Epithelial cell of esophagus (primary cell): Measurements from ENCODE around the gene CDH16.
"Not testable (repeated sequence)": the region's sequence is repeated elsewhere in the genome, so short reads cannot be mapped to it uniquely, and the experiment has no call there.

Experiments
- DNase-seq: peaks from one replicate; pipeline ENCODE4 v3.0.0; 2010; ENCODE audit warnings: low read depth
- H3K4me3 ChIP-seq: 2 replicates; pipeline ENCODE4 v1.5.1; 2011; ENCODE audit warnings: mild to moderate bottlenecking, low read length, control low read depth
- TF ChIP-seq, protein P1 (sequence below): IDR thresholded peaks from 2 replicates; pipeline ENCODE4 v1.5.1; 2011; ENCODE audit warnings: low read depth, mild to moderate bottlenecking, low read length, control low read depth, inconsistent platforms; ENCODE audit not compliant: insufficient read depth; ENCODE audit errors: missing control alignments

The CDH16 gene

DNA sequence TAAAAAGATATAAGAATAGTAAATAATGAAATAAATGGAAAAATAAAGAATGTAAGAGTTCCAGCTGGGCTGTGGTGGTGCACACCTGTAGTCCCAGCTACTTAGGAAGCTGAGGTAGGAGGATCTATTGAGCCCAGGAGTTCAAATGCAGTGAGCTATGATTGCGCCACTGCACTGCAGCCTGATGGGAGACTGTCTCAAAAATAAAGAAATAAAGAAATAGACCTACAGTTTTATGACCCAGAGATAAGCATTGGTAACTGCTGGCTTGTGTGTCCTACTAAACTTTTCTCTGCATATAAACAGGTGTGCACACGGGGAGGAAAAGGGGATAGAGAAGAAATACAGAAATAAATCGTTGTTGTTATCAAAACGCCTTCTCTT, 46.1 kb downstream of the CDH16 start:
- TF ChIP-seq, protein P1, sequence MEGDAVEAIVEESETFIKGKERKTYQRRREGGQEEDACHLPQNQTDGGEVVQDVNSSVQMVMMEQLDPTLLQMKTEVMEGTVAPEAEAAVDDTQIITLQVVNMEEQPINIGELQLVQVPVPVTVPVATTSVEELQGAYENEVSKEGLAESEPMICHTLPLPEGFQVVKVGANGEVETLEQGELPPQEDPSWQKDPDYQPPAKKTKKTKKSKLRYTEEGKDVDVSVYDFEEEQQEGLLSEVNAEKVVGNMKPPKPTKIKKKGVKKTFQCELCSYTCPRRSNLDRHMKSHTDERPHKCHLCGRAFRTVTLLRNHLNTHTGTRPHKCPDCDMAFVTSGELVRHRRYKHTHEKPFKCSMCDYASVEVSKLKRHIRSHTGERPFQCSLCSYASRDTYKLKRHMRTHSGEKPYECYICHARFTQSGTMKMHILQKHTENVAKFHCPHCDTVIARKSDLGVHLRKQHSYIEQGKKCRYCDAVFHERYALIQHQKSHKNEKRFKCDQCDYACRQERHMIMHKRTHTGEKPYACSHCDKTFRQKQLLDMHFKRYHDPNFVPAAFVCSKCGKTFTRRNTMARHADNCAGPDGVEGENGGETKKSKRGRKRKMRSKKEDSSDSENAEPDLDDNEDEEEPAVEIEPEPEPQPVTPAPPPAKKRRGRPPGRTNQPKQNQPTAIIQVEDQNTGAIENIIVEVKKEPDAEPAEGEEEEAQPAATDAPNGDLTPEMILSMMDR, result no peak
- no peak overlapping the region for H3K4me3 ChIP-seq
- DNase-seq, result no peak

DNA sequence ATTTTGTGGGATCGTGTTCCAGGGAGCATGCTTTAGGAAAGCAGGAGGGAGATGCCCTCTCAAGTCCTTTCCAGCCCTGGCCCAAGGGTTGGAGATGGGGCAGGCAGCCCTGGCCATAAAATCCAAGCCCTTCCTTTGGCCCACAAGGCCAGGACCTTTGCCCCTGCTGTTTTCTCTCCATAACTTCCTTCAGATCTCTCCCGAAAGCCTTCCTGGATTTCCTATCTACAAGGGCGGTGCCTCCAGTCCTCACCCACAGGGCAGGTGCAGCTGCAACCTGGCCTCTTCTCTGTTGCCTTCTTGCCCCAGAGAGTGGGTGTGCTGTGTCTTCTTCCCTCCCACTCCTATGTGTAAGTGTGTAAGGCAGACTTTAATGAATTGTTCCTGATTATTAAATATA, 46.8 kb downstream of the CDH16 start:
- TF ChIP-seq, protein P1, result no peak
- no peak for DNase-seq
- H3K4me3 ChIP-seq, result no peak overlapping the region

DNA sequence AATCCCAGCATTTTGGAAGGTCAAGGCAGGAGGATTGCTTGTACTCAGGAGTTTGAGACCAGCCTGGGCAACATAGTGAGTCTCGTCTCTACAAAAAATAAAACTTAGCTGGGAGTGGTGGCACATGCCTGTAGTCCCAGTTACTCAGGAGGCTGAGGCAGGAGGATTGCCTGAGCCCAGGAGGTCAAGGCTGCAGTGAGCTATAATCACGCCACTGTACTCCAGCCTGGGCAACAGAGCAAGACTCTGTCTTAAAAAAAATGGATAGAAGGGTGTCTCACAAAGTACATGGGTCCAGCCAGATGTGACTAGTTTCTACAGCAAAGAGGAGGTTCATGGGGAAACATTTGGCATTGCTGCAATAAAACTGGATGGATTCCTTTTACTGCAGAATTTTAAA, 47.3 kb downstream of the CDH16 start:
- not testable (repeated sequence) for DNase-seq, H3K4me3 ChIP-seq

DNA sequence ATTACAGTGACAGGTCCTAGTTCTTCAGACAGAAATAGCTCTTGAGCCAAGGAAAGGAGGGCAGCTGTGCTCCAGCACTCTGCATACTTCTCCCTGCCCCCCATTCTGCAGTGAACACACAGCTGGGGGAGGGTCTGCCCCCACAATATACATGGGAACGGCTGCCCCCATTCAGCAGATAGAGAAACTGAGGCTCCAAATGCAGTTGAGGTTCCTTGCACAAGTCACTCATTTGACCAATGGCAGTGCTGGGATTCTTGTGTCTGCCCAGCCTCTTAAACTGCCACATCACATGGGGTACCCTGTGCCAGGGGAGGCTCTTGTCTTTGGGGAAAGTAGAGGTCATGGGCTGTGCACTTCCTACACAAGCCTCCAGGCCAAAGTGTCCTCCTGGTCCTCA, 49.3 kb downstream of the CDH16 start:
- TF ChIP-seq, protein P1, result no peak
- no peak for DNase-seq
- no peak overlapping the region for H3K4me3 ChIP-seq

DNA sequence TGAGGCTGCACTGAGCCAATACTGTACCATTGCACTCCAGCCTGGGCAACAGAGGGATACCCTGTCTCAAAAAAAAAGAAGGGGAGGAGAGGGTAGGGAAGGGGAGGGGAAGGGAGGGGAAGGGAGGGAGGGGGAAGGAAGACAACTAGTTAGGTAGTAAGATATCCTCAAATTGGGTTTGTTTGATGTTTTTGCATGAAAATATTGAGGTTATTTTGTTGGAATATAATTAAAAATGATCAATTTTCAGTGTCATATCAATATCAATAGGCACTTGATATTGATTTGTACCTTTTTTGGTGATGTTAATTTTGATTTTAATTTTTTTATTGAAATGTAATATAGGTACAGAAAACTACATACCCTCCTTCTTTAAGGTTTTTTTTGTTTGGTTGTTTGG, 55.0 kb downstream of the CDH16 start:
- DNase-seq, result no peak
- H3K4me3 ChIP-seq, result no peak overlapping the region
- TF ChIP-seq, protein P1, result no peak

DNA sequence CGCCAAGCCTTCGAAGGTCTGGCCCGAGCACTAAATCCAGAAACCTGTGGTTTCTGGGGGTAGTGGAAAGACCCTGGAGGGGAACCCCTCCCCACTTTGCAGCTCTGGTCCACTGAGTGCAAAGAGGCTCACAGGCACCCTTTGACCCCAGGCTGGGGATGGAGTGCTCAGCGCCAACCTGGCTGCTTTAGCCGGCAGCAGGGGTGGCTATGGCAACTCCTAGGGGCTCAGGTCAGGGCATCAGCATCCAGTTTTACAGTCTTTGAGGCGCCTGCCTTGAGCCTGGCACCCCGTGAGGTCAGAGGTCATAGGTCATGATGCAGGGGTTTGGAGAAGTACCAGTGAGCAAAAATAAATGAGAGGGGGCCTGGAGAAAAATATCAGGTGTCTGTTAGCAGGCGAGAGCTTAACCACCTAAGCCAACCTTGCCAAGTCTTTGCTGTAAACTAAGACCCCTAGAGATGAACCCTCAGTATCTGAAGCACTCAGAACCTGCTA, 56.6 kb downstream of the CDH16 start:
- no peak overlapping the region for H3K4me3 ChIP-seq
- no peak for DNase-seq
- TF ChIP-seq, protein P1, result no peak

DNA sequence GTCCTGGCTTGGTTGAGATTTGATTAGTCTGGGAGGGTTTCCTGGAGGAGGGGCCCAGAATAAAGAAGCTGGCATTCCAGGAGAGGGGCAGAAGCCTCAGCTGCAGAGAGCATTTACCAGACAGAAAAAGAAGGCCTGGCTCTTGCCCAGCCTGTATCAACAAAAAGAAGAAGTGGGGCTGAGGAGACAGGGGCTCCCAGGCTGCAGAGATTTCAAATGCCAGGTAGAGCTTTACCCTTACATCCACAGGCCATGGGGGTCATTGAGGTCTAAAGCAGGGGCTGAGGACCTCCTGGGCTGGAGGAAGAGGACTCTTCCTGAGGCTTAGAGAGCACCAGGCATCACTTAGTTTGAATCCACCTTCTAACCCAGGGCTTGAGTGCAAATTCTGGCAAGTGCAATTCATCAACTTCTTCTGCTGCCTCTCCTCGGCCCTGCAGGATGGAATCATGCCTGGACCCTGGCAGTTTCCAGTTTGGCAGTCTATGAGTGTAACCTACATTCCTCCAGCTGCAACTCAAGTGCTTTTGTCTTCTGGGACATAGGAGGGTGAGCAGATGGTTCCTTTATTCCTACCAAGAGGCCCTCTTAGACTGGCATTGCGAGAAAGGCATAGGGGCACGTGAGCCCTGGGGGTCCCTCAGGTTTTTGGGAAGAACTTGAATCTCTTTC, 59.2 kb downstream of the CDH16 start:
- TF ChIP-seq, protein P1, result no peak
- no peak for DNase-seq
- no peak overlapping the region for H3K4me3 ChIP-seq
